GM18909 (cell line): ENCODE data around the gene HOXB6.

Source experiments
- ATAC-seq: cut with Tn5 transposase; IDR thresholded peaks from one replicate; pipeline ENCODE4 v1.9.1; 2021; ENCODE audit warnings: mild to moderate bottlenecking; ENCODE audit not compliant: unreplicated experiment, poor library complexity

The HOXB6 gene

GRCh38 chr17:48570325-48571023, 34.3 kb downstream of the HOXB6 start:
- ATAC-seq: no peak

GRCh38 chr17:48569674-48570324, 35.0 kb downstream of the HOXB6 start:
- no peak for ATAC-seq

- no peak for ATAC-seq
These were observed 35.6 kb downstream of the HOXB6 start for GRCh38 chr17:48569240-48569582.

- no peak for ATAC-seq
These were observed 36.1 kb downstream of the HOXB6 start for GRCh38 chr17:48568499-48569239.

- no peak for ATAC-seq
These were observed 37.0 kb downstream of the HOXB6 start for GRCh38 chr17:48567646-48568354.

GRCh38 chr17:48567209-48567608, 37.6 kb downstream of the HOXB6 start:
- no peak for ATAC-seq

- ATAC-seq: no peak
These were observed 38.1 kb downstream of the HOXB6 start for GRCh38 chr17:48566717-48567116.

GRCh38 chr17:48565925-48566710, 38.7 kb downstream of the HOXB6 start:
- ATAC-seq: no peak

GRCh38 chr17:48565022-48565554, 39.7 kb downstream of the HOXB6 start:
- no peak for ATAC-seq

- ATAC-seq: no peak
These were observed 40.4 kb downstream of the HOXB6 start for GRCh38 chr17:48564188-48565021.

- no peak for ATAC-seq
These were observed 41.0 kb downstream of the HOXB6 start for GRCh38 chr17:48563867-48564187.

- ATAC-seq: no peak
These were observed 41.4 kb downstream of the HOXB6 start for GRCh38 chr17:48563385-48563838.

- ATAC-seq: no peak
These were observed 41.9 kb downstream of the HOXB6 start for GRCh38 chr17:48562934-48563333.

- ATAC-seq: peak; percentile 79
These were observed 42.6 kb downstream of the HOXB6 start for GRCh38 chr17:48561884-48562810.

- ATAC-seq: no peak
These were observed 44.7 kb downstream of the HOXB6 start for GRCh38 chr17:48559840-48560817.

GRCh38 chr17:48559122-48559839, 45.5 kb downstream of the HOXB6 start:
- ATAC-seq: no peak
